ENCODE results near the gene SIRT4. TPM values are rescaled to one million over a fixed set of nuclear protein-coding genes. Genes with fewer than 3 reads are reported as not detected.

Gene SIRT4
- total RNA-seq, 1 experiment from 2014 or later, result 2.8 TPM

GRCh38 chr12:120317224-120318105, 15.3 kb downstream of the SIRT4 start (continued):
- TF ChIP-seq ERG (CRISPR knock-in tag; IDR thresholded peaks at IDR 0.05) (no peak), ATF6 (CRISPR knock-in tag; IDR thresholded peaks at IDR 0.05) (no peak), JAZF1 (CRISPR knock-in tag; IDR thresholded peaks at IDR 0.05) (no peak), TEAD1 (CRISPR knock-in tag; IDR thresholded peaks at IDR 0.05) (no peak), CDX4 (CRISPR knock-in tag; IDR thresholded peaks at IDR 0.05; ENCODE audit: borderline replicate concordance) (no peak), ESRRA (CRISPR knock-in tag; IDR thresholded peaks at IDR 0.05; ENCODE audit: borderline replicate concordance) (no peak), ZNF532 (CRISPR knock-in tag; IDR thresholded peaks at IDR 0.05; ENCODE audit: borderline replicate concordance) (no peak), ZNF425 (CRISPR knock-in tag; conservative IDR thresholded peaks at IDR 0.05) (no peak), ZMAT4 (CRISPR knock-in tag; IDR thresholded peaks at IDR 0.05) (no peak), MLX (CRISPR knock-in tag; IDR thresholded peaks at IDR 0.05) (no peak), E2F4 (CRISPR knock-in tag; IDR thresholded peaks at IDR 0.05; ENCODE audit: borderline replicate concordance, low read depth) (no peak)
